ENCODE measurements around the gene TTLL11.

DNA sequence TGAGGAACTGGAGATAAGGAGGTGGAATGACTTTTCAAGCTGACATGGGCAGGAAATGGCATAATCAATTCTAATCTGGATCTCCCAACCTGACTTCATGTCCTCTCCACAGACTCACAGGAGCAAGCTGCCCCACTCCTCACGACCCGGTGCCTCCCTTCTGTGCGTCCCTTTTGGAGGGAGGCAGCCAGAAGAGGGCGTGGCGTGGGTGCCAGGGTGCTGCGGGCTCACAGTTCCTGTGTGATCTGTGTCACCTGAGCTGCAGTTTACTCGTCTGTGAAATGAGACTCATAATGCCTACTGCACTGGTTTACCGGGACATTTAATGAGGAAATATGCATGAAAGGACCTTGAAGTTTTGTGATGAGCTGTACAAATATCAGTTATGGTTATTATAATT, 234.3 kb downstream of the TTLL11 start:
- TF ChIP-seq, protein P1, sequence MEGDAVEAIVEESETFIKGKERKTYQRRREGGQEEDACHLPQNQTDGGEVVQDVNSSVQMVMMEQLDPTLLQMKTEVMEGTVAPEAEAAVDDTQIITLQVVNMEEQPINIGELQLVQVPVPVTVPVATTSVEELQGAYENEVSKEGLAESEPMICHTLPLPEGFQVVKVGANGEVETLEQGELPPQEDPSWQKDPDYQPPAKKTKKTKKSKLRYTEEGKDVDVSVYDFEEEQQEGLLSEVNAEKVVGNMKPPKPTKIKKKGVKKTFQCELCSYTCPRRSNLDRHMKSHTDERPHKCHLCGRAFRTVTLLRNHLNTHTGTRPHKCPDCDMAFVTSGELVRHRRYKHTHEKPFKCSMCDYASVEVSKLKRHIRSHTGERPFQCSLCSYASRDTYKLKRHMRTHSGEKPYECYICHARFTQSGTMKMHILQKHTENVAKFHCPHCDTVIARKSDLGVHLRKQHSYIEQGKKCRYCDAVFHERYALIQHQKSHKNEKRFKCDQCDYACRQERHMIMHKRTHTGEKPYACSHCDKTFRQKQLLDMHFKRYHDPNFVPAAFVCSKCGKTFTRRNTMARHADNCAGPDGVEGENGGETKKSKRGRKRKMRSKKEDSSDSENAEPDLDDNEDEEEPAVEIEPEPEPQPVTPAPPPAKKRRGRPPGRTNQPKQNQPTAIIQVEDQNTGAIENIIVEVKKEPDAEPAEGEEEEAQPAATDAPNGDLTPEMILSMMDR (IDR thresholded peaks at IDR 0.05): no peak
- TF ChIP-seq POLR2A (IDR thresholded peaks at IDR 0.05): no peak

Measured in suprapubic skin (tissue), 3 donors.